ENCODE data around the gene PAF1. TPM values are rescaled to one million over a fixed set of nuclear protein-coding genes. Genes with fewer than 3 reads are reported as not detected.

PAF1 gene
- total RNA-seq, 4 donors from 2014 or later, result 48.1 to 65.3 (median 50.2) TPM

GRCh38 chr19:39409208-39410016, 18.5 kb upstream of the PAF1 start:
- H3K27me3 ChIP-seq, result no peaks in the 10 kb centered on the region
- peak; percentile 91 to 95 for DNase-seq
- peaks cover 6 to 23% of the 10 kb centered on the region in 2 donors for H3K36me3 ChIP-seq
- peak overlapping the region; percentile 98 to 100 (median 100) for H3K27ac ChIP-seq
- peak; percentile 79 to 89 for TF ChIP-seq POLR2A (IDR thresholded peaks at IDR 0.05)
- TF ChIP-seq, protein P1, sequence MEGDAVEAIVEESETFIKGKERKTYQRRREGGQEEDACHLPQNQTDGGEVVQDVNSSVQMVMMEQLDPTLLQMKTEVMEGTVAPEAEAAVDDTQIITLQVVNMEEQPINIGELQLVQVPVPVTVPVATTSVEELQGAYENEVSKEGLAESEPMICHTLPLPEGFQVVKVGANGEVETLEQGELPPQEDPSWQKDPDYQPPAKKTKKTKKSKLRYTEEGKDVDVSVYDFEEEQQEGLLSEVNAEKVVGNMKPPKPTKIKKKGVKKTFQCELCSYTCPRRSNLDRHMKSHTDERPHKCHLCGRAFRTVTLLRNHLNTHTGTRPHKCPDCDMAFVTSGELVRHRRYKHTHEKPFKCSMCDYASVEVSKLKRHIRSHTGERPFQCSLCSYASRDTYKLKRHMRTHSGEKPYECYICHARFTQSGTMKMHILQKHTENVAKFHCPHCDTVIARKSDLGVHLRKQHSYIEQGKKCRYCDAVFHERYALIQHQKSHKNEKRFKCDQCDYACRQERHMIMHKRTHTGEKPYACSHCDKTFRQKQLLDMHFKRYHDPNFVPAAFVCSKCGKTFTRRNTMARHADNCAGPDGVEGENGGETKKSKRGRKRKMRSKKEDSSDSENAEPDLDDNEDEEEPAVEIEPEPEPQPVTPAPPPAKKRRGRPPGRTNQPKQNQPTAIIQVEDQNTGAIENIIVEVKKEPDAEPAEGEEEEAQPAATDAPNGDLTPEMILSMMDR (IDR thresholded peaks at IDR 0.05 in 4 of 5, conservative IDR thresholded peaks at IDR 0.05 in 1 of 5), result peak in 1 of 5 experiments; percentile 6
- in situ Hi-C loops (cut with MboI; ENCODE audit: low sequenced_read_pairs in 4 of 4), result no loop called here
- intact Hi-C loops (cut with DNase I; ENCODE audit: low total_unique reads), result loop anchor here (5.0 to 10.0 kb wide), 7 partner anchors 425 to 1035 kb away; partner anchors contain the start of genes AKT2, DYRK1B, ECH1 and PSMD8
- peak; percentile 21 to 22 for ATAC-seq
- H3K4me1 ChIP-seq, result peaks cover 27 to 36% of the 10 kb centered on the region in 2 donors
- H3K9me3 ChIP-seq, result no peaks in the 10 kb centered on the region
- peak overlapping the region; percentile 80 to 99 (median 94) for H3K4me3 ChIP-seq

DNA sequence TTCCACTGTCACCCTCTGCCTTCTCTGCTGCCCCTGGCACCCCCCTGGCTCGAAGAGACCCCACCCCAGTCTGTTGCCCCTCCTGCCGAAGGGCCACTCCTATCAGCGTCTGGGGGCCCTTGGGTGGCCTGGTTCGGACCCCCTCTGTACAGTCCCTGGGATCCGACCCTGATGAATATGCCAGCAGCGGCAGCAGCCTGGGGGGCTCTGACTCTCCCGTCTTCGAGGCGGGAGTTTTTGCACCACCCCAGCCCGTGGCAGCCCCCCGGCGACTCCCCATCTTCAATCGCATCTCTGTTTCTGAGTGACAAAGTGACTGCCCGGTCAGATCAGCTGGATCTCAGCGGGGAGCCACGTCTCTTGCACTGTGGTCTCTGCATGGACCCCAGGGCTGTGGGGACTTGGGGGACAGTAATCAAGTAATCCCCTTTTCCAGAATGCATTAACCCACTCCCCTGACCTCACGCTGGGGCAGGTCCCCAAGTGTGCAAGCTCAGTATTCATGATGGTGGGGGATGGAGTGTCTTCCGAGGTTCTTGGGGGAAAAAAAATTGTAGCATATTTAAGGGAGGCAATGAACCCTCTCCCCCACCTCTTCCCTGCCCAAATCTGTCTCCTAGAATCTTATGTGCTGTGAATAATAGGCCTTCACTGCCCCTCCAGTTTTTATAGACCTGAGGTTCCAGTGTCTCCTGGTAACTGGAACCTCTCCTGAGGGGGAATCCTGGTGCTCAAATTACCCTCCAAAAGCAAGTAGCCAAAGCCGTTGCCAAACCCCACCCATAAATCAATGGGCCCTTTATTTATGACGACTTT, 17.7 kb upstream of the PAF1 start:
- ATAC-seq, result no peak
- no peaks in the 10 kb centered on the region for H3K9me3 ChIP-seq
- no peaks in the 10 kb centered on the region for H3K27me3 ChIP-seq
- peaks cover 6 to 23% of the 10 kb centered on the region in 2 donors for H3K36me3 ChIP-seq
- in situ Hi-C loops (cut with MboI; ENCODE audit: low sequenced_read_pairs in 4 of 4) (no loop called here), intact Hi-C loops (cut with DNase I; ENCODE audit: low total_unique reads) (loop anchor here (10.0 kb wide), 5 partner anchors 574 to 1034 kb away; partner anchors contain the start of genes AKT2, ECH1, PSMD8 and SERTAD1)
- peak in 1 of 2 donors; percentile 45 for TF ChIP-seq POLR2A (IDR thresholded peaks at IDR 0.05)
- TF ChIP-seq, protein P1 (IDR thresholded peaks at IDR 0.05 in 4 of 5, conservative IDR thresholded peaks at IDR 0.05 in 1 of 5), result no peak
- H3K4me1 ChIP-seq, result peaks cover 31 to 40% of the 10 kb centered on the region in 2 donors
- DNase-seq, result peak; percentile 67 to 80
- peak overlapping the region; percentile 80 to 99 (median 94) for H3K4me3 ChIP-seq
- H3K27ac ChIP-seq, result peak overlapping the region; percentile 98 to 100 (median 100)

DNA sequence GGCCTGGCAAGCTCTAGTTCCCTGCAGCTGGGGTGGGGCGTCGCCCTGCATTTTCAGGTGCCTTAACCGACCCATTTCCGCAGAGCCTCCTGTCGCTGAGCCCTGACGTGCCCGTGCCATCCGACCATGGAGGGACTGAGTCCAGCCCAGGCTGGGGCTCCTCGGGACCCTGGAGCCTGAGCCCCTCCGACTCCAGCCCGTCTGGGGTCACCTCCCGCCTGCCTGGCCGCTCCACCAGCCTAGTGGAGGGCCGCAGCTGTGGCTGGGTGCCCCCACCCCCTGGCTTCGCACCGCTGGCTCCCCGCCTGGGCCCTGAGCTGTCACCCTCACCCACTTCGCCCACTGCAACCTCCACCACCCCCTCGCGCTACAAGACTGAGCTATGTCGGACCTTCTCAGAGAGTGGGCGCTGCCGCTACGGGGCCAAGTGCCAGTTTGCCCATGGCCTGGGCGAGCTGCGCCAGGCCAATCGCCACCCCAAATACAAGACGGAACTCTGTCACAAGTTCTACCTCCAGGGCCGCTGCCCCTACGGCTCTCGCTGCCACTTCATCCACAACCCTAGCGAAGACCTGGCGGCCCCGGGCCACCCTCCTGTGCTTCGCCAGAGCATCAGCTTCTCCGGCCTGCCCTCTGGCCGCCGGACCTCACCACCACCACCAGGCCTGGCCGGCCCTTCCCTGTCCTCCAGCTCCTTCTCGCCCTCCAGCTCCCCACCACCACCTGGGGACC, 16.9 kb upstream of the PAF1 start:
- no peak for ATAC-seq
- H3K4me1 ChIP-seq, result peaks cover 31 to 47% of the 10 kb centered on the region in 2 donors
- in situ Hi-C loops (cut with MboI; ENCODE audit: low sequenced_read_pairs in 4 of 4), result no loop called here
- H3K9me3 ChIP-seq, result no peaks in the 10 kb centered on the region
- peak; percentile 22 to 67 for DNase-seq
- no peaks in the 10 kb centered on the region for H3K27me3 ChIP-seq
- peaks cover 6 to 23% of the 10 kb centered on the region in 2 donors for H3K36me3 ChIP-seq
- H3K4me3 ChIP-seq, result peak overlapping the region; percentile 80 to 99 (median 94)
- peak; percentile 16 to 55 for TF ChIP-seq POLR2A (IDR thresholded peaks at IDR 0.05)
- TF ChIP-seq, protein P1 (IDR thresholded peaks at IDR 0.05 in 4 of 5, conservative IDR thresholded peaks at IDR 0.05 in 1 of 5), result no peak
- peak overlapping the region; percentile 98 to 100 (median 100) for H3K27ac ChIP-seq
- intact Hi-C loops (cut with DNase I; ENCODE audit: low total_unique reads), result loop anchor here (10.0 kb wide), 5 partner anchors 573 to 1033 kb away; partner anchors contain the start of genes AKT2, ECH1, PSMD8 and SERTAD1

GRCh38 chr19:39407410-39407659, 16.4 kb upstream of the PAF1 start:
- TF ChIP-seq POLR2A (IDR thresholded peaks at IDR 0.05), result no peak
- TF ChIP-seq, protein P1 (IDR thresholded peaks at IDR 0.05 in 4 of 5, conservative IDR thresholded peaks at IDR 0.05 in 1 of 5), result no peak
- DNase-seq (no peak), ATAC-seq (no peak)
- intact Hi-C loops (cut with DNase I; ENCODE audit: low total_unique reads), result loop anchor here (10.0 kb wide), 5 partner anchors 573 to 1033 kb away; partner anchors contain the start of genes AKT2, ECH1, PSMD8 and SERTAD1
- Histone ChIP-seq H3K27ac (peak overlapping the region; percentile 98 to 100 (median 100)), H3K27me3 (no peaks in the 10 kb centered on the region), H3K4me1 (peaks cover 32 to 47% of the 10 kb centered on the region in 2 donors), H3K36me3 (peaks cover 6 to 23% of the 10 kb centered on the region in 2 donors), H3K4me3 (peak overlapping the region; percentile 80 to 99 (median 94)), H3K9me3 (no peaks in the 10 kb centered on the region)
- in situ Hi-C loops (cut with MboI; ENCODE audit: low sequenced_read_pairs in 4 of 4), result no loop called here

Data from gastrocnemius medialis (tissue), 4 donors.